Tibial artery (tissue), 4 donors: Measurements from ENCODE around the gene THAP3.

Experiments used
- DNase-seq, 2 donors: peaks; one replicate each; pipeline ENCODE4 v3.0.0-alpha.2; 2019
- H3K27ac ChIP-seq, 2 donors: fragments of 200-600 bp; sonication (generic) in 1 of 2; 1 replicate in 1 of 2; 2 replicates in 1 of 2; pipeline ENCODE4 v1.5.1; 2018 to 2019; ENCODE audit warnings: mild to moderate bottlenecking in 1 of 2
- H3K27me3 ChIP-seq, 2 donors: fragments of 200-600 bp; sonication (generic) in 1 of 2; one replicate each; pipeline versions ENCODE4 v1.5.1 to v1.6.0; 2016 to 2019
- H3K36me3 ChIP-seq, 3 donors: fragments of 200-600 bp; sonication (generic) in 2 of 3; one replicate each; pipeline ENCODE4 v1.5.1; 2016 to 2019; ENCODE audit warnings: mild to moderate bottlenecking in 2 of 3
- H3K4me1 ChIP-seq, 4 donors: fragments of 200-600 bp; sonication (generic) in 2 of 4; 1 replicate in 3 of 4; 2 replicates in 1 of 4; pipeline ENCODE4 v1.5.1; 2016 to 2019
- H3K4me3 ChIP-seq, 2 donors: fragments of 200-600 bp; sonication (generic) in 1 of 2; 1 replicate in 1 of 2; 2 replicates in 1 of 2; pipeline ENCODE4 v1.5.1; 2018 to 2019; ENCODE audit warnings: mild to moderate bottlenecking in 2 of 2
- H3K9me3 ChIP-seq, 3 donors: fragments of 200-600 bp; sonication (generic) in 1 of 3; one replicate each; pipeline ENCODE4 v1.5.1; 2016 to 2019
- intact Hi-C: fragments of 100-400 bp; cut with DNase I; formaldehyde crosslinking; loops from one replicate; pipeline ENCODE4 v1.15.0; 2023; ENCODE audit warnings: low total_unique reads
- TF ChIP-seq, protein P1 (sequence below), 2 experiments: fragments of 200-600 bp in 1 of 2; fragments of 450-650 bp in 1 of 2; IDR thresholded peaks; one replicate each; pipeline ENCODE4 v1.5.1; 2017 to 2019; ENCODE audit warnings: antibody characterized with exemption in 2 of 2, mild to moderate bottlenecking in 1 of 2, moderate library complexity in 1 of 2

The THAP3 gene

DNA sequence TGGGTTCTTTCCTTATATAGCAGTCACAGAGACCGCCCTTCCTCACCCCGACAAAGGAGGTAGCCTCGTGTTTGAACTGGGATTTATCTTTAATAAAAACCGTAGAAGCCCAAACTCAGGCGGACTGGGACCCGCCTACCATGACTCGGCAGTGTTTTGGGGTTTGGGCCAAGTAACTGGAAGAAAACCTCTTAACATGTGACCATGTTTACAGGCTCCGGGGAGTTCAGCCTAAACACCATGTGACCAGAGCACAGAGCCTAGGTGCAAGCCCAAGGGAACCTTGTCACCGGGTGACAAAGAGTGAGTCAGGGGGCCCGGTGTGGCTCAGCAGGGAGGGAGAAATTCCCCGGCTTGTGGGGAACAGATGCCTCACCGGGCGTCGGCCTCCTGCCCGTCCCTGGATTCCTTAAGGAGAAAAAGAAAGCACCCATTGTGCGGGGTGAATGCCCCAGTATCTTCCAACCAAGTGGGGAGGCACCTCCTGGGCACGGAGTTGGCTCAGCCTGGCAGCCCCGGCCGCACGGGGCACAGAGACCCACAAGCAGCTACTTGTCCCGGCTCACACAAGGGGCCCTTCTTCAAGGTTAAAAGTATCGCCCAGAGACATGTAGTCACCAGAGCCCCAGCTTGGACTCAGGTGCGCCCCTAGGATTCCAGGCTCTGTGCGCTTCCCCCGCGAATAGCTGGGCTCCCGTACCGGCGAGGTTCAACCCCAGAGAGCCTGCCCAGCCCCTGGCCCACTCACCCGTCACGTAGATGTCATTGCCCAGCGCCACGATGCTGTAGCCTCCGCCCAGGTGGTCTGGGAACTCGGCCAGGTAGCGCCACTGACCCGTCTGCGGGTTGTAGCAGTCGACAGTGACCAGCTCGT is 23.4 kb upstream of the THAP3 start:
- DNase-seq: peak; percentile 93 to 95
- H3K27ac ChIP-seq: peak overlapping the region; percentile 98 to 99
- H3K36me3 ChIP-seq: peaks cover 30 to 36% (median 34%) of the 10 kb centered on the region in 3 donors
- H3K4me1 ChIP-seq: peaks cover 0 to 71% (median 60%) of the 10 kb centered on the region in 4 donors
- no peaks in the 10 kb centered on the region for H3K9me3 ChIP-seq
- TF ChIP-seq, protein P1, sequence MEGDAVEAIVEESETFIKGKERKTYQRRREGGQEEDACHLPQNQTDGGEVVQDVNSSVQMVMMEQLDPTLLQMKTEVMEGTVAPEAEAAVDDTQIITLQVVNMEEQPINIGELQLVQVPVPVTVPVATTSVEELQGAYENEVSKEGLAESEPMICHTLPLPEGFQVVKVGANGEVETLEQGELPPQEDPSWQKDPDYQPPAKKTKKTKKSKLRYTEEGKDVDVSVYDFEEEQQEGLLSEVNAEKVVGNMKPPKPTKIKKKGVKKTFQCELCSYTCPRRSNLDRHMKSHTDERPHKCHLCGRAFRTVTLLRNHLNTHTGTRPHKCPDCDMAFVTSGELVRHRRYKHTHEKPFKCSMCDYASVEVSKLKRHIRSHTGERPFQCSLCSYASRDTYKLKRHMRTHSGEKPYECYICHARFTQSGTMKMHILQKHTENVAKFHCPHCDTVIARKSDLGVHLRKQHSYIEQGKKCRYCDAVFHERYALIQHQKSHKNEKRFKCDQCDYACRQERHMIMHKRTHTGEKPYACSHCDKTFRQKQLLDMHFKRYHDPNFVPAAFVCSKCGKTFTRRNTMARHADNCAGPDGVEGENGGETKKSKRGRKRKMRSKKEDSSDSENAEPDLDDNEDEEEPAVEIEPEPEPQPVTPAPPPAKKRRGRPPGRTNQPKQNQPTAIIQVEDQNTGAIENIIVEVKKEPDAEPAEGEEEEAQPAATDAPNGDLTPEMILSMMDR (IDR thresholded peaks at IDR 0.05): peak in 1 of 2 experiments; percentile 8
- H3K4me3 ChIP-seq: peak overlapping the region; percentile 95 to 98
- H3K27me3 ChIP-seq: no peaks in the 10 kb centered on the region
- intact Hi-C loops: loop anchor here (5.0 kb wide), 1 partner anchor 36 kb away; no protein-coding TSS in a partner anchor

GRCh38 chr1:6601923-6602668 is 22.6 kb upstream of the THAP3 start:
- Histone ChIP-seq H3K9me3 (no peaks in the 10 kb centered on the region), H3K4me1 (peaks cover 0 to 71% (median 52%) of the 10 kb centered on the region in 4 donors), H3K36me3 (peaks cover 23 to 28% (median 26%) of the 10 kb centered on the region in 3 donors), H3K27me3 (no peaks in the 10 kb centered on the region), H3K27ac (peak overlapping the region; percentile 98 to 99), H3K4me3 (peak overlapping the region; percentile 95 to 98)
- intact Hi-C loops: loop anchor here (5.0 kb wide), 1 partner anchor 35 kb away; no protein-coding TSS in a partner anchor
- TF ChIP-seq, protein P1 (IDR thresholded peaks at IDR 0.05): no peak
- DNase-seq: no peak

- intact Hi-C loops: loop anchor here (5.0 kb wide), 1 partner anchor 35 kb away; no protein-coding TSS in a partner anchor
Observed at GRCh38 chr1:6602669-6603237, 21.9 kb upstream of the THAP3 start, which contains the start of gene KLHL21. KLHL21 (minus strand) TSS chr1:6602869; CDS start chr1:6602817, 52 bp downstream.

GRCh38 chr1:6603238-6603914 is 21.3 kb upstream of the THAP3 start:
- peak overlapping the region; percentile 95 to 98 for H3K4me3 ChIP-seq
- peaks cover 0 to 71% (median 39%) of the 10 kb centered on the region in 4 donors for H3K4me1 ChIP-seq
- no peaks in the 10 kb centered on the region for H3K27me3 ChIP-seq
- DNase-seq: peak; percentile 53 to 87
- TF ChIP-seq, protein P1 (IDR thresholded peaks at IDR 0.05): no peak
- no peaks in the 10 kb centered on the region for H3K9me3 ChIP-seq
- peak overlapping the region; percentile 98 to 99 for H3K27ac ChIP-seq
- intact Hi-C loops: loop anchor here (5.0 kb wide), 1 partner anchor 34 kb away; no protein-coding TSS in a partner anchor
- H3K36me3 ChIP-seq: peaks cover 10 to 15% (median 13%) of the 10 kb centered on the region in 3 donors

More at GRCh38 chr1:6602669-6603237, 21.9 kb upstream of the THAP3 start, which contains the start of gene KLHL21:
- peak within 1 kb of the TSS; percentile 98 to 99 for H3K27ac ChIP-seq
- H3K9me3 ChIP-seq: no peaks in the 10 kb centered on the region
- TF ChIP-seq, protein P1 (IDR thresholded peaks at IDR 0.05): no peak
- H3K27me3 ChIP-seq: no peaks in the 10 kb centered on the region
- peak; percentile 86 to 97 for DNase-seq
- peaks cover 0 to 71% (median 45%) of the 10 kb centered on the region in 4 donors for H3K4me1 ChIP-seq
- peaks cover 16 to 22% (median 19%) of the 10 kb centered on the region in 3 donors for H3K36me3 ChIP-seq
- H3K4me3 ChIP-seq: peak within 1 kb of the TSS; percentile 95 to 98
